HG02885 (cell line): Measurements from ENCODE around the gene DYTN.
"Not testable (repeated sequence)": the region's sequence is repeated elsewhere in the genome, so short reads cannot be mapped to it uniquely, and the experiment has no call there.

Experiments used
- ATAC-seq: cut with Tn5 transposase; IDR thresholded peaks from one replicate; pipeline ENCODE4 v1.9.1; 2021; ENCODE audit warnings: mild to moderate bottlenecking; ENCODE audit not compliant: unreplicated experiment, poor library complexity

DYTN gene, protein sequence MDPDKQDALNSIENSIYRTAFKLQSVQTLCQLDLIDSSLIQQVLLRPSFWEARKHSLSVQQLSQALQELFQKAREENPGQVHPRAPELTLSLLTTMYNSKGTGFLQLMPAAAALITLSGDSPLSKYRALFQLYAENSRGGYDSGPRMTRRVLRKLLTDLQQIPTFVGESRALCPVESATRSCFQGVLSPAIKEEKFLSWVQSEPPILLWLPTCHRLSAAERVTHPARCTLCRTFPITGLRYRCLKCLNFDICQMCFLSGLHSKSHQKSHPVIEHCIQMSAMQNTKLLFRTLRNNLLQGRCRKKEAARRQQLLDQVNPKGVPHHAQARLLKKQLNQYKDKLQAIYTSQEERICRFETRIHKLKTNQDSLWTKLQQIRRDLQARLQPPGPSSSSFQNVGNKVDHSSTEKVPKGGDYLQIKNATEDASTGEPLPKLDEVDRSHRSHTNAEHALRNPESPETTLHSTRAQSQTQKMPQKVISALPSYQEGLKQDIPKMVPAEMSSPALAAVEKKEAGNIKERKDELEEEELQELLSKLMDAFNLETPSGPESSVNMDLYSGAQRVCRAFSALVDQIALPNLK

DNA sequence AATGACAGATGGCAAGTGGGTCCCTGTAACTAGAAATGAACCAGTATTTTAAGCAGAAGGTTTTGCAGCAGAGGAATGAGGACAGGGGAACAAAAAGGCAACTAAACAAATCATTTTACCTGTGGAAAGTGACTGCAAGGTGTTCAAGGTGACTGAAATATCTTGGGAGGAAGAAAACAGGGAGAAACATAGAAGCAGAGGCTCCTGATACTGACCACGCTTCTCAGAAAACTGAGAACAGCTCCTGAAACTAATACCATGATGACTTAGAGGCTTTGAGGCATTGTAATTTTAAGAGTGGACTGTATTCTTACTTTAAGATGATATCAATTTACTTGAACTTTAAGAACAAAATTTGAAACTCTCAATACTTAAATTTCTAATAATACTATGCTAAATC, at the start of gene DYTN:
DYTN (minus strand) TSS at position 101 of the 400 bp plus-strand sequence. CDS start 117 bp downstream, outside the sequence.
- ATAC-seq: no peak

DNA sequence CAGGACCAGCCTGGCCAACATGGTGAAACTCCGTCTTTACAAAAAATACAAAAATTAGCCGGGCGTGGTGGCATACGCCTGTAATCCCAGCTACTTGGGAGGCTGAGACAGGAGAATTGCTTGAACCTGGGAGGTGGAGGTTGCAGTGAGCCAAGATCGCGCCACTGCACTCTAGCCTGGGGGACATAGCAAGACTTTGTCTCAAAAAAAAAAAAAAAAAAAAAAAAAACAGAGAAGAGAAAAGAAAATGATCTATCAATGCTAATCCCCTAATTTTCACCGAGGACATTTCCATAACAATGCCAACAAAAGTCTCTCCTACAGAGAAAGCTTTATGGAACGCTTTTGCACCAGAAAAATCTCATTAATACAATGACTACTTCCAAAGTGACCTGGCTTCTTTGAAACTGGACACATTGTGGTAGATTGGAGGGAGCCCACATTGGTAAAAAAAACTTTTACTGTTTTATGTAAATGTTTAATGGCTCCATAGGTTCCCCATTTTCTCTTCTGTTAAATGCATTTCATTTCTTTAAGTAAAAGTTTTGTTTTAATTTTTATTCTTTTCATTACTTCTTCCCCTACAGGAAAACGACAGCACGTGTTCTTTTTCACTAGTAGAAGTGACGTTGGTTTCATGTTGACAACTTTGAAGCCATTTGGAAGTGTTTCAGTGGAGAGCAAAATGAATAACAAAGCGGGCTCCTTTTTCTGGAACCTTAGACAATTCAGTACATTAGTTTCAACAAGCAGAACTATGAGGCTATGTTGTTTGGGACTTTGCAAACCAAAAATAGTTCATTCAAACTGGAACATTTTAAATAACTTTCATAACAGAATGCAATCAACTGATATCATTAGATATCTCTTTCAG, 48.1 kb upstream of the DYTN start:
- ATAC-seq: no peak

DNA sequence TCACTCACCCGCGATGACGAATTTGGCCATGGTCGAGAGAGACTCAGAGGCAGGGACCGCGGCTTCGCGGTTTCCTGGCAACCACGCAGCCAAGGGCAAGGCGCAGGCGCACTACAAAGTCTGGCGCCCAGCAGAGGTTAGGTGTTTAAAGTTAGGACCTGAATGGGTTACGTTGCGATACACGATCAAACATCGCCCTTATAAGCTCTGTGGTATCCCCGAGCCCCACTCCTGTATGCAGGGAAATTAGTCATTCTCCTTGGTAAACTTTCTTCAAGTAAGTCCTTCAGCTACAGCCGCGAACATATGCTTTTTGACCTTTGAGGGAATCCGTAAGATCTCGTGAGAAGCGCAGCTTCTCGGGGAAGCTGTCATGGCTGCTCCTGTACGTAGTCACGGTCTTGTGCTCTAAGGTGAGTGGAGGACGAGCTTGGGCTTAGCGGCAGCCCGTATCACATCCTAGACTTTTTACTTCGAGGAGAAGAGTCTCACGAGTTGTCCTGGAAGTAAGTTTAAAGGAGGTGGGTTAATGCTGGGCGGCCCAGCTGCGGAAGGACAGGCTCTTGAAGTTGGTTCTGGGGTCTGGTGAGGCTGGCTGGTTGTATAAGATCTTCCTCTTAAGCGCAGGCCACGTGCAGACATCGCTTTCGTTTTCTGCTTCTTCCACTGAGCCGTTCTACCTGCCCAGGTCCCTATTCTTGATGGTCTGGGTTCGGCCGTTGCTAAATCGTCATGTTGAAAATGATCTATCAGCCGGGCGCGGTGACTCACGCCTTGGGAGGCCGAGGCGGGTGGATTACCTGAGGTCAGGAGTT, 47.3 kb upstream of the DYTN start, which contains the start of the genes FASTKD2 and MDH1B:
FASTKD2 (plus strand) TSS at position 365 of the 815 bp plus-strand sequence. CDS start 1,088 bp downstream, outside the sequence.
MDH1B (minus strand) TSS at position 87 of the 815 bp plus-strand sequence; CDS start at position 30, 57 bp downstream.
- peak; percentile 93 for ATAC-seq

DNA sequence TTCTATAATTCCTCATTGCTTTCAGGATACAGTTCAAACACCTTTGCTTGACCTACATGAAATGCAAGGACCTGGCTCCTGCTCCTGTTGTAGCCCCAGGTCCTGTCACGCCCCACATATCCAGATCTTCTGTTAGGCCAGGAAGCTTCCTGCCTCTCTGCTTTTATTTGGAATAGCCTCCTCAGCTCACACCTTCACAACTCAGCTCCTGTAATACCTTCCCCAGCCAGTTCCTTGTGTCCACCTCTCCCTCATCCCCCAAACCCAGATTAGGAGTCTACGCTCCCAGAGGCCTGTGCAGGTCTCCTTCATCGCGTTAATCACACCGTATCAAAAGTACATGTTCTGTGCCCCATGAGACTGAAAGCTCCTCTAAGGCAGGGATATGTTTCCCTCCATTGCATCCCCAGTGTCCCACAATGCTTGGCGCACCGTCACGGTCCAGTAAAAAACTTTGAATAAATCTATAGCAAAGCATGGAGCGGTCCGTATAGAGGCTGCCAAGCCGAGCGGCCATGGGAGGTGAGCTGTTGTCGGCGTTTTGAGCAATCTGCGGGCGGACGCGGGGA, 46.6 kb upstream of the DYTN start:
- no peak for ATAC-seq

DNA sequence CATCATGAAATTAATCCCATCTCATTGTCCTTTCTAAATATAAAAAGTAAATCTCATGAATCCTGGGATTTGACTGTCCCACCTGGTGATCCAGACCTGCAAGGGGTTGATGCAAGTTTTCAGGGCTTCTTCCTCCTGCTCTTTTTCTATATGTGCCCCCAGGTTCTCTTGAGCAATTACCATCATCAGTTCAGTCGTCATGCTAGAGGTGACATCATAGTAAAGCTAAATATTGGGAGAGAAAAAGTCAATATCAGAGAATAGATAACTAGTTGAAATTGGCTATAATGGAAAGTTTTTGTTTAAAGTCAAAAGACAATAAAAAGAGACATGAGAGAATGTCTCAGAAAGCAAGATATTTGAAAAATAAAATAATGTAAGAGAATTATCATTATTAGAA, 38.6 kb upstream of the DYTN start:
- ATAC-seq: no peak

DNA sequence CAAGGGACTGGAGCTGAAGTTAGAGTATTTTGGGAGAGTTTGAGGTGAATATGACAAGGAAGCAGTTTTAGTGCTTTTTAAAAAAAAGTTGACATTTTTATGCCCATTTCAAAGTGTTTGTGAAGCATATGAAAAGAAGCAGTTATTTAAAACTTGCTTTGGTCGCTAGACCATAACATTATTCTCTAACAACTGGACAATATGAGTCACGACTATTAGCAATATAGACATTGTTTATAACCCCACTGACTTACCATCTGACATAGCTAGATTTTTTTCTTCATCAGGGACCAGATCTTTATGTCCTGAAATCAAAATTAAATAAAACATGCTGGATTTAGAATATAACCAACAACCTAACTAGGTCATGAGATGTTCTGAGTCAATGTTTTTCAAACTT, 22.6 kb upstream of the DYTN start:
- no peak for ATAC-seq

DNA sequence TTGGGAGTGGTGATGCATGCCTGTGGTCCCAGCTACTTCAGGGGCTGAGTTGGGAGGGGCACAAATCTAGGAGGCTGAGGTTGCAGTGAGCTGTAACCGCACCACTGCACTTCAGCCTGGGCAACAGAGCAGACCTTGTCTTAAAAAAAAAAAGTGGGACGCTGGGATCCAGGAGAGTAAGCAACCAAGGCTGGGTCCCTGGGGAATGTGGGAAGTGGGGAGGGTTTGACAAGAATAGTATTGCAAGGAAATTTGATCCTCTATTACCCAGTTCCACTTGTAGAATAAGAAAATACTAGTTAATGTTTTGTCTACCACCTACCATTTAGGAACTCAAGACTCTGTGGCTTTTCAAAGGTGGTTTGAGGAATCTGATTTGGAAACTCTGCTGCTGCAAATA, 21.1 kb upstream of the DYTN start:
- no peak for ATAC-seq

DNA sequence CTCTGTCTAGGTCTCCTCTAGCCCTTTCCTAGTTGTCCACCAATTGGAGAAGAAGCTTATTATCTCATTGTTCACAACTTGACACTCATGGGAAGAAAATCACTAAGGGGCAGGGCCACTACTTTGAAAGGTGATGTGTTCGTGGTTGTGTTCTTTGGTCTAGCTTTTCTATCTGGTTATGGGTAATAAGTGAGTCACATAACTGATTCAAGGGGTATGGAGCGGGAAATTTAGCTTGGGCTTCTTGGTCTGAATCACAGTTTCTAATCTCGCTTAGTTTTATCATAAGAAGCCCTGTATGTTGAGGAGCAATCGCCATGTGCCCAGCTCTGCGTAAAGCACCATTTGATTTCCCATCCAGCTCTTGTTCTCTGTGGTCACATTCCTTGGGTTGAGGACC, 18.7 kb upstream of the DYTN start:
- no peak for ATAC-seq

DNA sequence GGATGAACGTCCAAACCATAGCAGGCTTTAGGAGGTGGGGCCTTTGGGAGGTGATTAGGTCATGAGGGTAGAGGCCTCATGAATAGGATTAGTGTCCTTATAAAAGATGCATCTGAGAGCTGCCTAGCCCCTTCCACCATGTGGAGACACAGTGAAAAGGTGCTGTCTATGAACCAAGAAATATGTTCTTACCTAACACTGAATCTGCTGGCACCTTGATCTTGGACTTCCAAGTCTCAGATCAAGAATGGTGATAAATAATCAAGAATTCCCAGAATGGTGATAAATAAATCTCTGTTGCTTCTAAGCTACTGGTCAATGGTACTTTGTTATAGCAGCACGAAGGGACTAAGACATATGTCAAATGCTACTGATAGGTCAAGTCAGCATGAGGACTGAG, 15.1 kb upstream of the DYTN start:
- no peak for ATAC-seq

DNA sequence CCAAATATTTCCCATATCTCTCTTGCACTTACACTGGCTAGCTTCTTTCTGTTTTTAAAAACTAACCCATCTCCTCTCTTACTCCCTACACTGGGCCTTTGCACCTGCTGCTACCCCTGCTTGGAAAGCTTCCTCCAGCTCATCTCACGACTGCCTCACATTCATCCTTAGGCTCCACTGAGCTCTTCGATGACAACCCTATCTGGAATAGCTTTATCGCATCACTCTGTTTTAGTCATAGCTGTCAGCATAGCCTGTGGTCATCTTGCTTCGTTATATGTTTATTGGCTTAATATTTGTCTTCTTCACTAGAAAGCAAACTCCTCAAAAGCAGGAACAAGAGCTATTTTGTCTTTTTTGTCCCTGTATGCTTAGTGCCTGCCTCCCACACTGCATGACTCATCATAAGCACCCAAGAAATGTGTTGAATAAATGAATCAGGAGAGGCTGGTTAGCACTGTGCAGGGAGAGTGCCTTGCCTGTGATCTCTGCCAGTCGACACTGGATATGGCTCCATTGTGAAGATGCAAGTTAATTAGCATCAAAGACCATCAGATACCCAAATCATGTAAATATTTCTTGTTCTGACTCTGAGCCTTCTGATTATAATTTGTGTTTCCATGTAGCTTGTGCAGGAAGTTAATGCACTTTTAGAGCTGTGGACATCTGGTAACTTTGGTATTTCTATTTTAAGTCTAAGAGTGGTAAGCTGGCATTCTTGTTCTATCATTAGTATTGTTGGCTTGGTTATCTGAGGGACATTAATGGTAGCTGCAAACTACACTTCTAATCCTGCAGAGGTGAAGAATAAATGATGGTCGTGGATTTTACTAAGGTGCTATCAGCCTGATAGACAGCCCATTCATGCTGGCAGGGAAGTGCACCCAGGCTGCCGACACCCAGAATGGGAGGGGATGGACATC, 10.3 kb upstream of the DYTN start:
- ATAC-seq: no peak

DNA sequence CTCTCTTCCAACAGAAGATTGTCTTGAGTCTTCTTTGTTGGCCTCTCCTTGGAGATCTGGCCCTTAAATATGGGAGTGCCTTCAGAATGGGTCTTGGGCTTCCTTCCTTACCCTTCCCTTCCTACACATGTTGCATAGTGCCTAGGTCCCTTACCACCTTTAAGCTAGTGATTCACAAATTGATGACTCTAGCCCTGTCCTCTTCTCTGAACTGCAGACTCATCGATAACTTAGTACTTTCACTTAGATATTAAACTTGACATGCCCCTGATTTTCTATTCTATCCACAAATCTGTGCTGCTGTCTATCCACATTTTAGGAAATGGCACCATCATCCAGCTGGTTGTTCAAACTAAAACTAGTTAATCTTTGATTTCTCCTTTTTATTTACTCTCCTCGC, 9.1 kb upstream of the DYTN start:
- ATAC-seq: no peak

DNA sequence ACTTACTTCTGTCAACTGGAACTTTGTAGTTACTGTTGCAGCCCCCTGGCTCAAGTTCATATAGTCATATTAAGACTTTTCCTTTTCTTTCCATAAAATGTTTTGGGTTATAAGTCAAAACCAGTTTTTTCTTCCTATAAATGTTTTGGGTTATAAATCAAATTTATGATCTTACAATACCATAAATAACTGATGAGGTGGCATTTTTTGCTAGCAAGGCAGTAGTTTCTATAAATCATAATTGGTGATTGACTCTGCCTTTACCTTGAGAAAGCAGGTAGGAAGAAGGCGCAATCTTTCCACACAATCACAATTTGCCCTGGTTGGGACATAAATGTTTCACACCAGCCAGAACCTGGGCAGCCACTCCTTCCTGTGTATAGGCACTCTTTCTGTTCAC, 5.1 kb upstream of the DYTN start:
- ATAC-seq: no peak

DNA sequence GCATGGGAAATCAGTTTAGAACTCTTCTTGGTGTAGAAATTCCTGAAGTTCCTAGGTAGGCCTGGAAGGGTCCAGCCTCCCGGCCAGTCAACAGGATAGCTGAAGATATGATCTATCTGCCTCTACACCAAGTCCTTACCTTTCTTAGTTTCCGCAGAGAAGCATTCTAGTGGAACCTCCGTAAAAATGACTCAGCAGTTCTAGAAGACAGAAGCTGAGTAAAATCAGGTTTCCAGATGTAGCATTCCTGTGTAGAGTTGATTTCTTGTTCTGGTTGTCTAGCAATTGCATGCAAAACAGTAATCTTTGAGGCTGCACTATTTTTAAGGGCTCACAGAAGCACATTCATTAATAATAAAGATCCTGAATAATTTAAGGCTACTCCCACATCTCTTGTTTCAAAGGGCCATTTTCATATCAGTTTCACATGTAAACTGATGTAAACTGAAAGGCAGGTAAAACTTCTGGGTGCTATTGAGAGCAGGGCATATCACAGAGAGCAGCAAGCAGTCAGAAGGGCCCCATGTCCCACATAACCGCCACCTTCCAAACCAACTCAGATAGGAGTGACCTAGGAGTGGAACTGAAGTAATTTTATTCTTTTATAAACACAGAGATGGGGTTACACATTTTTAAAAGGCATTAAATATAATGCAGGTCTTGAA, 3.2 kb upstream of the DYTN start:
- peak; percentile 82 for ATAC-seq

DNA sequence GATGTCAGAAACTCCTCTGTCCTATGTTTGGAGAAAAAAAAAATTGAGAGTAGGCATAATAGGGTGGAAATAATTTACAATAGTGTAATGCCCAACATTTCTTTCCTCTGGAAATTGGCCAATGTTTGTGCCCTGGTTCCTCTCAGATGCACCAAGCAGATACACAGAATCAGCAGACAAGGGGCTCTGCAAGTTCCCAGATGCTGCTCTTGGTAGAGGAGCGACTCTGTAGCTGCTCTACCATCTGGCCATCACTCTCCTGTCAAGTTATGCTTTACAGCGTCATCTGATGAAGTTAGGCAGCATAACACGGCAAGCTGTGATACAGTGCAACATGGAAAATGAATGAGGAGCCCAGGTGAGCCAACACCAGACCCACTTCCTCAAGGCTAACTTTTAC, 1.6 kb downstream of the DYTN start:
- ATAC-seq: no peak

DNA sequence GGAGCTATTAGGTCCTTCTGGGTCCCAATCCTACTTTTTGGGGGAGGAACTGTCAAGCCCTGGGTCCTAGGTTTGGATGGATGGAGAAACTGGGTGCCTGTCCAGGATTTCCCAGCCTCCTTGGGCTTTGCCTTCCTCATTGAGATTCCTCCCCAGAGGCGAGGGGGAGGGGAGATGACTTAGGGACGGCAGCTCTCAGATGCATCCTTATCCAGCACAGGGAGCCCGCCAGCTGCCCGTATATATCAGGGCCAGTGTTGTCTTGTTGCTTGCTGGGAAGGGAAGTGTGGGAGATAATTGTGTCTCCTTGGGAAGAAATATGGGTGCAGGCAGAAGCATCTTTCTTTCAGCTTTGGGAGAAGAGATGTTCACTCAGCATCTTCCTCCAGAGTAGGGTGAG, 3.0 kb downstream of the DYTN start:
- ATAC-seq: not testable (repeated sequence)

DNA sequence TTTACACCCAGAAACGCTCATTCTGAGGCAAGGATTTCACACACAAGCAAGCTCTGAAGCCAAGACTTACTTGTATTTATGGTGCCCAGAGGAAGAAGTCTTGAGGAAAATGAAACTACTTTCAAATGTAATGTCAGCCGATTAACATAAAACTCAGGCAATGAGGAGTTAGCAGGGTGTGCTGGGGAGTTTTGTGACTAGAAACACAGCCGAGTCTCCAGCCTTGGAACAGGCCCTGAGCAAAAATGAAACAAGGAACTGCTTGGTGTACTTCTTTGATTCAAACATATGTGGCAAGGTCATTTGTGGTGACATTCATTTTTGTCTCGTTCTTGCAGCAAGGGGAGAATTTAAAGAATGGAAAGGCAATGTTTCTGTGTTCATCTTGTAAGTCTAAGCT, 4.5 kb downstream of the DYTN start:
- peak; percentile 76 for ATAC-seq

DNA sequence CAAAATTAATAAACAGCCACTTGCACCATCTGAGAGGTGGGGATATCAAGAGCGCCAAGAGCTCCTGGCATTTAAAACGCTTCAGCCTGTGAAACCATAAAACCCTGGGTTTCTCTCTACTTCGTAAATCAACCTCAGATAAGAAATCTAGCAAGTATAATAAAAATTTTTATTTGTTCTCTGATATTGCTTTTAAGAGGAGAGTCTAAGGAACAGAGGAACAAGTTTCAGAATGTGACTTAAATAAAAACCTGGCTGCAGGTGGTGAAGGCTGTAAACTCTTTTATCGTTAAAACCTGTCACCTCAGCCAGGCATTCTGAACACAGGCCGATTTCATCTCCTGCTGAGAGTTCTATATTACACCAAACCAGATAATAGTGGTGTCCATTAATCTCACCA, 9.9 kb downstream of the DYTN start:
- ATAC-seq: no peak

DNA sequence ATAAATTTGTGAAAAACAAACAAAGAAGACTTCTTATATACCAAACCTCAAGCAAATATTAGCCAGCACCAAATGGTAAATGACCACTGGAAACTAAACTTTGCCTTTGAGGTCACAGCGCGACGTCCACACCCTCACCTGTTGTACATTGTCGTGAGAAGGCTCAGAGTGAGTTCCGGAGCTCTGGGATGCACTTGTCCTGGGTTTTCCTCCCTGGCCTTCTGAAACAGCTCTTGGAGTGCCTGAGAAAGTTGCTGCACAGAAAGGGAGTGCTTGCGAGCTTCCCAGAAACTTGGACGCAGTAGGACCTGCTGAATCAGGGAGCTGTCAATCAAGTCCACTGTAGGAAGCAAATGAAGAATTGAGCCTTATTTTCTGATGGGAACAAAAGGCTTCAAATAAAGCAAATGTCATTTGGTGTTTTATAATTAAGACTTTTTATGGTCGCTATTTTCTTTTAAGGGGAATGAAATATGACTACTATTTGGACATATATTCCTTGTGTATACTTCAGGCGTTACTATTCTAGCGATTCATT, 11.0 kb downstream of the DYTN start:
- ATAC-seq: no peak
